22Rv1 (cell line): ENCODE data around the gene SCN4B.

Experiments used
- H3K27ac ChIP-seq: fragments of 450-650 bp; 2 replicates; pipeline ENCODE4 v1.5.1; 2017
- CTCF ChIP-seq: fragments of 450-650 bp; IDR thresholded peaks from 2 replicates; pipeline ENCODE4 v1.5.1; 2017; ENCODE audit warnings: mild to moderate bottlenecking
- ZFX ChIP-seq: fragments of 450-650 bp; IDR thresholded peaks from 2 replicates; pipeline ENCODE4 v1.6.1; 2017; ENCODE audit warnings: antibody characterized with exemption, borderline replicate concordance

Gene SCN4B

DNA sequence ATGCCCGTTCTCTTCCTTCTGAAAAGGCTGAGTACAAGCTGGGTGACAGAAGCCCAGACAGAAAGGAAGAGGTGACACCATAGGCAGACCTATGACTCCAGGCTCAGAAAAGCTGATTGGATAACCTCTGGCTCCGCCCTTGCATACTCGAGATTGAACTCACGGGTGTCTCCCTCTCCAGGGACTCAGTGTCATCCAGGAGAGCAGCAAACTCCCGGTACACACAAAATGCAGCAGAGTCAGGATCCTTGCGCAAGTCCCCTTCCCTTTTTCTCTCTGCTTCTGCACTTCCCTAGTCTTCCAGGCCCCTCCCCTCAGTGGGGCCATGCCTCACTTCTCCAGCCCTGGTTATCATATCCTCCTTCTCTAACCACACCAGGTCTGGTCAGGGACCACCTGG lies 9.8 kb downstream of the SCN4B start:
- TF ChIP-seq ZFX (no peak), CTCF (no peak)
- H3K27ac ChIP-seq, result no peak overlapping the region

GRCh38 chr11:118142081-118142480 lies 10.5 kb downstream of the SCN4B start:
- TF ChIP-seq CTCF (no peak), ZFX (no peak)
- H3K27ac ChIP-seq, result no peak overlapping the region

DNA sequence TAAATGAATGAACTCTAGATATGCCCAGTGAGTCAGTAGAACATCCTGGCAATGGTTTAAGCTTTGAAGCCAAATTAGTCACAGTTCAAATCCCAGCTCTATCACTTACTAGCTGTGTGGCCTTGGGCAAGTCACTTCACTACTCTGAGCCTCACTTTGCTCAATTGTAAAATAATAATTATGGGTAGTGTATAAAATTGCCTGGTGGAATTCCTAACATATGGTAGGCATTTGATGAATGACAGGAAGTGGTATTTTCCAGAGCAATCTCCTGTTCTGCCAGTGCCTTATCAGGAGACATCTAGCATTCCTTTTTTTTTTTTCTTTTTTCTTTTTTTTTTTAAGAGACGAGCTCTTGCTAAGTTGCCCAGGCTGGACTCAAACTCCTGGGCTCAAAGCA lies 13.0 kb downstream of the SCN4B start:
- no peak overlapping the region for H3K27ac ChIP-seq
- TF ChIP-seq ZFX (no peak), CTCF (no peak)

DNA sequence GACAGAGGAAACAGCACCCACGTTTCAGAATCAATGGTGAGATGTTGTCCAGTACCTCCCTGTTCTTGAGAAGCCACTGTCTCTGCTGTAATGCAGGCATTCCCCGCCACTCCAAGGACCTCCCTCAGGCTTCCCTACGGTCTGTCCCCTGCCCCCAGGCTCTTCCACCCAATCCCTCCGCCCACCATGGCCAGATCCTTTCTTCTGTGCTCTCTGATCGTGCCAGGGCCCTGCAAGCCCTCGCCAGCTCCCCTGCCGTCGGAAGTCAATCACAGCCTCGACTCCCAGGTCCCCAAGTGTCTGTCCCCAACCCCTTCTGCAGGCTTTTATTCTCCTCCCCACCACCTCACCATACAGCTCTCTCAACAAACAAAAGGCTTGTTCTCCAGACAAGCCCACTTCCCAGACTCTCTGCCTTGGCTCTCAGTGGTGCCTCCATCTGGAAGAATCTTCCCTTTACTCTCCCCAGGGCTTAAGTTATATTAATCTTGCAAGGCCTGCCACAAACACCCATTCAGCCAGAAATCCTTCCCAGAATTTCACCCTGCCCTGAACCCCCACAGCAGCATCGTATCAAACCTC lies 13.7 kb downstream of the SCN4B start:
- TF ChIP-seq ZFX (no peak), CTCF (no peak)
- no peak overlapping the region for H3K27ac ChIP-seq

- no peak for TF ChIP-seq CTCF
- H3K27ac ChIP-seq, result no peak overlapping the region
Measured at GRCh38 chr11:118136801-118137200, 15.8 kb downstream of the SCN4B start.

DNA sequence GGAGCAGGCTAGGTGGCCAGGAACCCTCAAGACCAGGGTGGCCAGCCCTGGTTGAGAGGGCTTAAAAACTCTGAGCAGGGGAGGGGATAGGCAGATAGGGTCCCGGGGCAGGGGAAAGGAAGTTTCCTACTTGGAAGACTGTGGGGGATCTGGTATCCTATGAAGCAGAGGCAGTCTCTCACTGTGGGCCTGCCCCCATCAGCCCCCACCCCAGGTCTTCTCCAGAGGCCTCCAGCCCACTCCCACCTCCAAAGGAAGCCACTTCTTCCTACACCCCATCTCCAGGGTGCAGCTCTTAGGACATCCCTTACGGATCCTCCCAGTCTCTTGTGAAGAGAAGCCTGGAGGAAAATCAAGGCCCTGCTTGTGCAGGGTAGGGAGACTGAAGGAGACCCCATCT lies 16.3 kb downstream of the SCN4B start:
- TF ChIP-seq ZFX, result no peak
- no peak for TF ChIP-seq CTCF
- H3K27ac ChIP-seq, result no peak overlapping the region

DNA sequence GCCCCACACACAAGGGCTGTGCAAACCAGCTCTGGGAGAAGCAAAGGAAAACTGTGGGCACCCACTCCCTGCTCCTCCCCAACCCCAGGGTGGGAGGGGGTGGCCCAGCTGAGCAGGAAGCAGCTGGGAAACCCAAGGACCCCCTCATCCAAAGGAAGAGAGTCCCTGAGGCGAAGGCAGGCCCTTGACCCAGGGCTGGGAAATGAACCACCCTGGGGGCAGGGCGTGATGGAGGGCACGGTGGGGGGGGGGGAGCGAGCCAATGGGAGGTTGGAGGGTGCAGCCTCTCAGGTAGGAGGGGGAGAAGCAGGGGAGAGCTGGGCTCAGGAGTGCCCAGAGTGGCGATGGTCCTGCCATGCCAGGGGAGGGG lies 16.8 kb downstream of the SCN4B start:
- no peak for TF ChIP-seq CTCF
- no peak overlapping the region for H3K27ac ChIP-seq
